Upper lobe of left lung (tissue), 4 donors: ENCODE measurements around the gene POT1.

Source experiments
- CTCF ChIP-seq, 6 experiments: fragments of 450-650 bp in 4 of 6; fragments of 200-600 bp in 2 of 6; sonication (generic) in 2 of 6; IDR thresholded peaks; one replicate each; pipeline ENCODE4 v1.5.1; 2016 to 2019; ENCODE audit warnings: antibody characterized with exemption in 6 of 6
- POLR2A ChIP-seq, 4 donors: fragments of 450-650 bp; IDR thresholded peaks; one replicate each; pipeline ENCODE4 v1.5.1; 2016 to 2017; ENCODE audit warnings: antibody characterized with exemption in 4 of 4, mild to moderate bottlenecking in 2 of 4
- POLR2AphosphoS5 ChIP-seq, 2 donors: sonication (generic); formaldehyde crosslinking; IDR thresholded peaks; one replicate each; pipeline ENCODE4 v1.5.1; 2017; ENCODE audit warnings: antibody characterized with exemption in 2 of 2

- no peak for TF ChIP-seq CTCF (IDR thresholded peaks at IDR 0.05)
- no peak for TF ChIP-seq POLR2AphosphoS5 (IDR thresholded peaks at IDR 0.05)
- no peak for TF ChIP-seq POLR2A (IDR thresholded peaks at IDR 0.05)
Observed at GRCh38 chr7:124954790-124955189, 25.2 kb upstream of the POT1 start.
